PC-3 (cell line): Measurements from ENCODE around the gene CFI. TPM values are rescaled to one million over a fixed set of nuclear protein-coding genes. Genes with fewer than 3 reads are reported as not detected.

Experiments
- ATAC-seq: fragments of 200-7000 bp; cut with Tn5 transposase; 2 replicates; pipeline ENCODE4 v1.9.1; 2020; ENCODE audit warnings: mild to moderate bottlenecking, moderate library complexity
- BruUV-seq: library from RNA; stranded (reverse); fragments of 400-500 nt; replicated peaks from 2 replicates; lab custom pipeline; 2021; lab: Mats Ljungman, UMichigan
- CTCF ChIA-PET: fragments of 300-600 bp; sonication (Branson Sonifier 250); formaldehyde crosslinking; loops from one replicate; lab custom pipeline; 2022; ENCODE audit warnings: antibody characterized with exemption; lab: Charles Lee
- POLR2A ChIA-PET: fragments of 300-600 bp; sonication (Branson Sonifier 250); formaldehyde crosslinking; loops from one replicate; lab custom pipeline; 2022; ENCODE audit warnings: antibody characterized with exemption; ENCODE audit not compliant: unreplicated experiment; lab: Charles Lee
- DNase-seq: peaks from one replicate; pipeline ENCODE4 v3.0.0-alpha.2; 2015
- H2AFZ ChIP-seq: fragments of 300-600 bp; sonication (generic); 2 replicates; pipeline ENCODE4 v1.6.0; 2016; ENCODE audit warnings: antibody characterized with exemption, low read length
- H3F3A ChIP-seq: fragments of 300-600 bp; sonication (generic); one replicate; pipeline ENCODE4 v1.6.0; 2017; ENCODE audit warnings: antibody characterized with exemption, low read length, control low read depth, mild to moderate bottlenecking; ENCODE audit not compliant: unreplicated experiment
- H3K27ac ChIP-seq: fragments of 300-600 bp; sonication (generic); 2 replicates; pipeline ENCODE4 v1.5.1; 2016; ENCODE audit warnings: mild to moderate bottlenecking, low read length
- H3K27me3 ChIP-seq: fragments of 300-600 bp; sonication (generic); 2 replicates; pipeline ENCODE4 v1.6.1; 2016; ENCODE audit warnings: low read length, mixed read lengths
- H3K36me3 ChIP-seq: fragments of 300-600 bp; sonication (generic); 2 replicates; pipeline ENCODE4 v1.6.1; 2016; ENCODE audit warnings: low read depth, mixed run types, low read length, mixed read lengths
- H3K4me1 ChIP-seq: fragments of 300-600 bp; sonication (generic); 2 replicates; pipeline ENCODE4 v1.5.1; 2016; ENCODE audit warnings: low read length; ENCODE audit not compliant: insufficient read depth
- H3K4me2 ChIP-seq: fragments of 300-600 bp; sonication (generic); 2 replicates; pipeline ENCODE4 v1.6.0; 2016; ENCODE audit warnings: low read length
- H3K4me3 ChIP-seq: fragments of 300-600 bp; sonication (generic); 2 replicates; pipeline ENCODE4 v1.5.1; 2016; ENCODE audit warnings: mild to moderate bottlenecking, low read length, mixed read lengths
- H3K79me2 ChIP-seq: fragments of 300-600 bp; sonication (generic); 2 replicates; pipeline ENCODE4 v1.6.1; 2017; ENCODE audit warnings: low read length, mixed read lengths
- H3K9ac ChIP-seq: fragments of 300-600 bp; sonication (generic); 2 replicates; pipeline ENCODE4 v1.6.0; 2016; ENCODE audit warnings: mild to moderate bottlenecking, low read length
- H3K9me2 ChIP-seq: fragments of 300-600 bp; sonication (generic); replicated peaks from 2 replicates; pipeline ENCODE4 v1.6.1; 2016; ENCODE audit warnings: mixed run types, low read length, mixed read lengths
- H3K9me3 ChIP-seq: fragments of 300-600 bp; sonication (generic); 2 replicates; pipeline ENCODE4 v1.6.1; 2016; ENCODE audit warnings: low read length, mixed read lengths
- H4K20me1 ChIP-seq: fragments of 300-600 bp; sonication (generic); 2 replicates; pipeline ENCODE4 v1.6.1; 2016; ENCODE audit warnings: low read length, mixed read lengths
- EZH2 ChIP-seq: fragments of 300-600 bp; sonication (generic); IDR thresholded peaks from one replicate; pipeline ENCODE4 v1.6.1; 2017; ENCODE audit warnings: antibody characterized with exemption, mild to moderate bottlenecking, low read length; ENCODE audit not compliant: unreplicated experiment
- EZH2phosphoT487 ChIP-seq: fragments of 300-600 bp; sonication (generic); IDR thresholded peaks from 2 replicates; pipeline ENCODE4 v1.6.1; 2018; ENCODE audit warnings: mild to moderate bottlenecking, antibody characterized with exemption, low read length, borderline replicate concordance
- intact Hi-C: fragments of 100-400 bp; cut with micrococcal nuclease; formaldehyde crosslinking; loops from 2 replicates; pipeline ENCODE4 v1.9.0; 2023
- total RNA-seq: library from RNA; depleted of rRNA; stranded (reverse); fragments of >200 nt; gene quantifications from 2 replicates; pipeline ENCODE4 v1.2.3, GENCODE V29; 2014
- TF ChIP-seq, protein P1 (sequence below): fragments of 300-600 bp; sonication (generic); conservative IDR thresholded peaks from 2 replicates; pipeline ENCODE4 v1.5.1; 2017; ENCODE audit warnings: antibody characterized with exemption, low read depth, mild to moderate bottlenecking, low read length

Gene CFI
- total RNA-seq, 1 experiment from 2014 or later = not detected

GRCh38 chr4:109821185-109821584 lies 19.4 kb upstream of the CFI start:
- ChIA-PET CTCF (no interaction called here), POLR2A (no interaction called here)
- Histone ChIP-seq H3K27ac (no peak overlapping the region), H3K79me2 (peaks cover 45% of the 10 kb centered on the region), H3K9me3 (no peaks in the 10 kb centered on the region), H3K9ac (no peak overlapping the region), H3F3A (peaks cover 3% of the 10 kb centered on the region), H3K9me2 (no peaks in the 10 kb centered on the region), H3K4me3 (no peak overlapping the region), H3K27me3 (no peaks in the 10 kb centered on the region), H3K4me1 (peaks cover 8% of the 10 kb centered on the region; the same call in 1 of the 2 replicates), H2AFZ (no peak overlapping the region), H4K20me1 (no peaks in the 10 kb centered on the region), H3K36me3 (peaks cover 39% of the 10 kb centered on the region), H3K4me2 (no peak overlapping the region)
- TF ChIP-seq, protein P1, sequence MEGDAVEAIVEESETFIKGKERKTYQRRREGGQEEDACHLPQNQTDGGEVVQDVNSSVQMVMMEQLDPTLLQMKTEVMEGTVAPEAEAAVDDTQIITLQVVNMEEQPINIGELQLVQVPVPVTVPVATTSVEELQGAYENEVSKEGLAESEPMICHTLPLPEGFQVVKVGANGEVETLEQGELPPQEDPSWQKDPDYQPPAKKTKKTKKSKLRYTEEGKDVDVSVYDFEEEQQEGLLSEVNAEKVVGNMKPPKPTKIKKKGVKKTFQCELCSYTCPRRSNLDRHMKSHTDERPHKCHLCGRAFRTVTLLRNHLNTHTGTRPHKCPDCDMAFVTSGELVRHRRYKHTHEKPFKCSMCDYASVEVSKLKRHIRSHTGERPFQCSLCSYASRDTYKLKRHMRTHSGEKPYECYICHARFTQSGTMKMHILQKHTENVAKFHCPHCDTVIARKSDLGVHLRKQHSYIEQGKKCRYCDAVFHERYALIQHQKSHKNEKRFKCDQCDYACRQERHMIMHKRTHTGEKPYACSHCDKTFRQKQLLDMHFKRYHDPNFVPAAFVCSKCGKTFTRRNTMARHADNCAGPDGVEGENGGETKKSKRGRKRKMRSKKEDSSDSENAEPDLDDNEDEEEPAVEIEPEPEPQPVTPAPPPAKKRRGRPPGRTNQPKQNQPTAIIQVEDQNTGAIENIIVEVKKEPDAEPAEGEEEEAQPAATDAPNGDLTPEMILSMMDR = no peak
- TF ChIP-seq EZH2 = no peak
- TF ChIP-seq EZH2phosphoT487 = no peak
- no TSS peak for BruUV-seq
- ATAC-seq (no peak), DNase-seq (no peak)
- intact Hi-C loops = loop anchor here (5.0 kb wide), 1 partner anchor 119 kb away; the partner anchor contains the start of gene CASP6

DNA sequence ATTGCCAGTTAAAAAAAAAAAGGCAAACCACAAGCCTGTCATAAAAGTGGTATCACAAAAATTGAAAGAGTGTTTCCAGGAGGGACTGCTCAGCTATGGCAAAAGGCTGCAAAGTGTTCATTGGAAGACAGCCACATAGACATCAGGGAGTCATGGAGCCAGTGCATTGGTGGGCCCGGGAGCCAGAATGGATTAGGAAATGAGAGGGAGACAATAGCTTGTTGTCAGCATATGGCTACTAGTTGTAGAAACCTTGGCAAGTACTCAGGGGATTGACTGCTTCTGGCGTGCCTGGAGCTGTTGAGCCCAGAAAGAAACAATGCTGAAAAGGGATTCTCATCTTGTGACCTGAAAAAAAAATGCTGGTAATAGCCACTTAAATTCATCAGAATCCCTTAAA lies 18.8 kb upstream of the CFI start:
- H3K9ac ChIP-seq = no peak overlapping the region
- DNase-seq = no peak
- H3K4me2 ChIP-seq = no peak overlapping the region
- no peaks in the 10 kb centered on the region for H3K9me2 ChIP-seq
- intact Hi-C loops = loop anchor here (5.0 kb wide), 1 partner anchor 118 kb away; the partner anchor contains the start of gene CASP6
- peaks cover 39% of the 10 kb centered on the region for H3K36me3 ChIP-seq
- no peak overlapping the region for H3K4me3 ChIP-seq
- peaks cover 3% of the 10 kb centered on the region for H3F3A ChIP-seq
- peaks cover 8% of the 10 kb centered on the region; the same call in 1 of the 2 replicates for H3K4me1 ChIP-seq
- no TSS peak for BruUV-seq
- POLR2A ChIA-PET = interaction anchor here (0.6 kb wide), 1 partner anchor 32 kb away, joined by 4 read pairs; no protein-coding TSS in a partner anchor
- H4K20me1 ChIP-seq = no peaks in the 10 kb centered on the region
- no peak overlapping the region for H2AFZ ChIP-seq
- peaks cover 51% of the 10 kb centered on the region for H3K79me2 ChIP-seq
- CTCF ChIA-PET = no interaction called here
- no peak for ATAC-seq
- H3K27ac ChIP-seq = no peak overlapping the region
- no peaks in the 10 kb centered on the region for H3K9me3 ChIP-seq
- no peaks in the 10 kb centered on the region for H3K27me3 ChIP-seq
- TF ChIP-seq EZH2 (no peak), EZH2phosphoT487 (no peak)
- TF ChIP-seq, protein P1 = no peak

- TF ChIP-seq EZH2 (no peak), EZH2phosphoT487 (no peak)
- TF ChIP-seq, protein P1 = no peak
- H3F3A ChIP-seq = no peaks in the 10 kb centered on the region
- no peaks in the 10 kb centered on the region for H4K20me1 ChIP-seq
- H3K9me3 ChIP-seq = no peaks in the 10 kb centered on the region
- H3K27me3 ChIP-seq = no peaks in the 10 kb centered on the region
- ATAC-seq (no peak), DNase-seq (no peak)
- no peak overlapping the region for H3K4me3 ChIP-seq
- CTCF ChIA-PET = no interaction called here
- H2AFZ ChIP-seq = no peak overlapping the region
- peaks cover 8% of the 10 kb centered on the region; the same call in 1 of the 2 replicates for H3K4me1 ChIP-seq
- no peak overlapping the region for H3K9ac ChIP-seq
- POLR2A ChIA-PET = no interaction called here
- H3K4me2 ChIP-seq = no peak overlapping the region
- peaks cover 52% of the 10 kb centered on the region for H3K79me2 ChIP-seq
- BruUV-seq = no TSS peak
- H3K27ac ChIP-seq = no peak overlapping the region
- intact Hi-C loops = loop anchor here (5.0 kb wide), 1 partner anchor 386 kb away; the partner anchor contains the start of gene SEC24B
- peaks cover 26% of the 10 kb centered on the region; the same call in 1 of the 2 replicates for H3K36me3 ChIP-seq
- no peaks in the 10 kb centered on the region for H3K9me2 ChIP-seq
Observed at GRCh38 chr4:109818268-109818667, 16.5 kb upstream of the CFI start.
